Vagina (tissue), 2 donors: ENCODE measurements around the gene DSG2. TPM values are rescaled to one million over a fixed set of nuclear protein-coding genes. Genes with fewer than 3 reads are reported as not detected.

Source experiments
- DNase-seq, 2 donors: peaks; one replicate each; pipeline ENCODE4 v3.0.0-alpha.2; 2017; ENCODE audit errors: extremely low spot score in 2 of 2
- H3K27ac ChIP-seq: fragments of 200-600 bp; sonication (generic); one replicate; pipeline ENCODE4 v1.5.1; 2019
- H3K27me3 ChIP-seq: fragments of 200-600 bp; sonication (generic); one replicate; pipeline ENCODE4 v1.5.1; 2019
- H3K36me3 ChIP-seq, 2 donors: fragments of 200-600 bp; sonication (generic); one replicate each; pipeline ENCODE4 v1.5.1; 2017 to 2019
- H3K4me1 ChIP-seq: fragments of 200-600 bp; sonication (generic); one replicate; pipeline ENCODE4 v1.5.1; 2019
- H3K4me3 ChIP-seq, 2 donors: fragments of 200-600 bp; sonication (generic); 1 replicate in 1 of 2; 2 replicates in 1 of 2; pipeline ENCODE4 v1.5.1; 2016 to 2019
- H3K9me3 ChIP-seq: fragments of 200-600 bp; sonication (generic); one replicate; pipeline ENCODE4 v1.5.1; 2019
- POLR2A ChIP-seq, 2 donors: fragments of 450-650 bp; IDR thresholded peaks; one replicate each; pipeline ENCODE4 v1.6.1; 2017; ENCODE audit warnings: antibody characterized with exemption in 2 of 2, mild to moderate bottlenecking in 2 of 2, moderate library complexity in 2 of 2
- intact Hi-C: fragments of 100-400 bp; cut with DNase I; formaldehyde crosslinking; loops from one replicate; pipeline ENCODE4 v1.15.1; 2023
- total RNA-seq: library from RNA; depleted of rRNA; stranded (reverse); fragments of >200 nt; gene quantifications from one replicate; pipeline ENCODE4 v1.2.3, GENCODE V29; 2016

Gene DSG2
- total RNA-seq, 1 donor from 2014 or later: 11.8 TPM

DNA sequence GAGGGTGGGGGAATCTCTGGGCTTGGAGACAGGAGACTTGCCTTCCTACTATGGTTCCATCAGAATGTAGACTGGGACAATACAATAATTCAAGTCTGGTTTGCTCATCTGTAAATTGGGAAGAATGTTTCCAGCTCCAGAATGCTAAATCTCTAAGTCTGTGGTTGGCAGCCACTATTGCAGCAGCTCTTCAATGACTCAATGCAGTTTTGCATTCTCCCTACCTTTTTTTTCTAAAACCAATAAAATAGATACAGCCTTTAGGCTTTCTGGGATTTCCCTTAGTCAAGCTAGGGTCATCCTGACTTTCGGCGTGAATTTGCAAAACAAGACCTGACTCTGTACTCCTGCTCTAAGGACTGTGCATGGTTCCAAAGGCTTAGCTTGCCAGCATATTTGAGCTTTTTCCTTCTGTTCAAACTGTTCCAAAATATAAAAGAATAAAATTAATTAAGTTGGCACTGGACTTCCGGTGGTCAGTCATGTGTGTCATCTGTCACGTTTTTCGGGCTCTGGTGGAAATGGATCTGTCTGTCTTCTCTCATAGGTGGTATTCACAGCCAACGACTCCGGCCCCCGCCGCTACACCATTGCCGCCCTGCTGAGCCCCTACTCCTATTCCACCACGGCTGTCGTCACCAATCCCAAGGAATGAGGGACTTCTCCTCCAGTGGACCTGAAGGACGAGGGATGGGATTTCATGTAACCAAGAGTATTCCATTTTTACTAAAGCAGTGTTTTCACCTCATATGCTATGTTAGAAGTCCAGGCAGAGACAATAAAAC, 100.2 kb downstream of the DSG2 start:
- Histone ChIP-seq H3K9me3 (no peaks in the 10 kb centered on the region), H3K27ac (no peak overlapping the region), H3K27me3 (no peaks in the 10 kb centered on the region), H3K36me3 (no peaks in the 10 kb centered on the region), H3K4me1 (no peaks in the 10 kb centered on the region), H3K4me3 (no peak overlapping the region)
- TF ChIP-seq POLR2A (IDR thresholded peaks at IDR 0.05): no peak
- no peak for DNase-seq
- intact Hi-C loops: no loop called here

Other genes starting within 250 kb of the DSG2 start
- 122 TPM for gene DSG1, start 180.0 kb upstream of the DSG2 start, total RNA-seq
- gene DSG4, start 121.4 kb upstream of the DSG2 start, total RNA-seq: not detected
- gene DSG3, start 50.4 kb upstream of the DSG2 start, total RNA-seq: 192 TPM
- not detected for gene TTR, start 93.7 kb downstream of the DSG2 start, total RNA-seq
- gene B4GALT6, start 186.4 kb downstream of the DSG2 start, total RNA-seq: 2.5 TPM